Naive thymus-derived CD8-positive, alpha-beta T cell (primary cell): ENCODE measurements around the gene MAML2. TPM values are rescaled to one million over a fixed set of nuclear protein-coding genes. Genes with fewer than 3 reads are reported as not detected.

Source experiments
- ATAC-seq, 2 donors: fragments of 150-1000 bp; cut with Tn5 transposase in 1 of 2; sonication (Bioruptor Pico), chemical (Tn5 transposase) in 1 of 2; 1 replicate in 1 of 2; 2 replicates in 1 of 2; pipeline ENCODE4 v1.10.0; 2021; ENCODE audit warnings: mild to moderate bottlenecking in 2 of 2, moderate library complexity in 2 of 2
- POLR2A ChIA-PET: fragments of 350-600 bp; sonication (Branson Sonifier 250); formaldehyde crosslinking; loops from one replicate; lab custom pipeline; 2021; ENCODE audit warnings: antibody characterized with exemption; lab: Charles Lee
- DNase-seq, 10 donors: peaks; one replicate each; pipeline versions ENCODE4 v3.0.0 to v3.0.0-alpha.2; 2020 to 2022
- H3K27ac Mint-ChIP-seq, 10 donors: one replicate each; pipeline ENCODE4 v1.8.0; 2020 to 2022; ENCODE audit warnings: mild to moderate bottlenecking in 10 of 10, mixed read lengths in 10 of 10, moderate library complexity in 4 of 10, inconsistent platforms in 1 of 10
- H3K27me3 Mint-ChIP-seq, 5 donors: one replicate each; pipeline ENCODE4 v1.8.0; 2021 to 2022; ENCODE audit warnings: mixed read lengths in 5 of 5
- H3K36me3 Mint-ChIP-seq, 3 donors: one replicate each; pipeline ENCODE4 v1.8.0; 2020 to 2022; ENCODE audit warnings: mixed read lengths in 3 of 3, mild to moderate bottlenecking in 2 of 3, inconsistent platforms in 1 of 3
- H3K4me1 Mint-ChIP-seq, 4 donors: one replicate each; pipeline ENCODE4 v1.8.0; 2021 to 2022; ENCODE audit warnings: mixed read lengths in 4 of 4
- H3K4me3 Mint-ChIP-seq, 10 donors: one replicate each; pipeline ENCODE4 v1.8.0; 2020 to 2022; ENCODE audit warnings: mild to moderate bottlenecking in 10 of 10, mixed read lengths in 10 of 10, moderate library complexity in 6 of 10, inconsistent platforms in 1 of 10
- H3K9me3 Mint-ChIP-seq, 9 donors: one replicate each; pipeline ENCODE4 v1.8.0; 2020 to 2022; ENCODE audit warnings: mixed read lengths in 9 of 9, mild to moderate bottlenecking in 3 of 9, inconsistent platforms in 1 of 9, moderate library complexity in 1 of 9
- polyA plus RNA-seq, 3 donors: library from polyadenylated mRNA; unstranded; fragments of 300-500 nt; fragmentation: Illumina TruSeq; gene quantifications; one replicate each; pipeline ENCODE4 v1.2.3, GENCODE V29; 2021
- total RNA-seq, 8 experiments: library from RNA in 2 of 8; stranded (reverse) in 2 of 8; gene quantifications; one replicate each; pipeline ENCODE4 v1.2.3 and lab custom pipeline; 2021 to 2026

The MAML2 gene
- total and polyA plus RNA-seq, 5 experiments from 2014 or later = 6.6 to 68.5 (median 33.0) TPM

GRCh38 chr11:96146765-96147164 lies 196.2 kb downstream of the MAML2 start:
- ATAC-seq (no peak), DNase-seq (no peak)
- POLR2A ChIA-PET = interaction anchor here (0.7 to 1.3 kb wide), 2 partner anchors 9 to 34 kb away, joined by 3 read pairs; no protein-coding TSS in a partner anchor
- Mint-ChIP-seq H3K9me3 (no peaks in the 10 kb centered on the region), H3K4me3 (no peak overlapping the region), H3K4me1 (peaks cover 17 to 55% (median 36%) of the 10 kb centered on the region in 4 donors), H3K27me3 (no peaks in the 10 kb centered on the region), H3K27ac (peak overlapping the region in 5 of 10 donors; percentile 16 to 52 (median 18)), H3K36me3 (peaks cover 0 to 30% (median 9%) of the 10 kb centered on the region in 3 donors)

- Mint-ChIP-seq H3K4me3 (no peak overlapping the region), H3K4me1 (peaks cover 29 to 71% (median 50%) of the 10 kb centered on the region in 4 donors), H3K36me3 (peaks cover 0 to 30% (median 14%) of the 10 kb centered on the region in 3 donors), H3K9me3 (no peaks in the 10 kb centered on the region), H3K27ac (peak overlapping the region in 6 of 10 donors; percentile 6 to 71 (median 27)), H3K27me3 (no peaks in the 10 kb centered on the region)
- POLR2A ChIA-PET = interaction anchor here (0.9 kb wide), 1 partner anchor 11 kb away, joined by 3 read pairs; no protein-coding TSS in a partner anchor
- no peak for ATAC-seq
- no peak for DNase-seq
These were observed 197.8 kb downstream of the MAML2 start for GRCh38 chr11:96145163-96145585.

- Mint-ChIP-seq H3K9me3 (no peaks in the 10 kb centered on the region), H3K36me3 (peaks cover 0 to 31% (median 20%) of the 10 kb centered on the region in 3 donors), H3K4me3 (no peak overlapping the region), H3K4me1 (peaks cover 32 to 77% (median 56%) of the 10 kb centered on the region in 4 donors), H3K27ac (peak overlapping the region in 5 of 10 donors; percentile 13 to 50 (median 32)), H3K27me3 (no peaks in the 10 kb centered on the region)
- no peak for ATAC-seq
- DNase-seq = no peak
- POLR2A ChIA-PET = interaction anchor here (0.9 kb wide), 1 partner anchor 11 kb away, joined by 3 read pairs; no protein-coding TSS in a partner anchor
These were observed 198.4 kb downstream of the MAML2 start for GRCh38 chr11:96144553-96144952.

GRCh38 chr11:96143041-96143521 lies 199.9 kb downstream of the MAML2 start:
- H3K27ac Mint-ChIP-seq = peak overlapping the region in 2 of 10 donors; percentile 3 to 32
- H3K4me1 Mint-ChIP-seq = peaks cover 35 to 75% (median 58%) of the 10 kb centered on the region in 4 donors
- H3K36me3 Mint-ChIP-seq = peaks cover 0 to 29% (median 22%) of the 10 kb centered on the region in 3 donors
- no peaks in the 10 kb centered on the region for H3K9me3 Mint-ChIP-seq
- no peak for ATAC-seq
- H3K4me3 Mint-ChIP-seq = no peak overlapping the region
- DNase-seq = no peak
- POLR2A ChIA-PET = interaction anchor here (1.5 kb wide), 1 partner anchor 13 kb away, joined by 4 read pairs; no protein-coding TSS in a partner anchor
- H3K27me3 Mint-ChIP-seq = no peaks in the 10 kb centered on the region

GRCh38 chr11:96141626-96142025 lies 201.4 kb downstream of the MAML2 start:
- peak overlapping the region; percentile 22 to 86 (median 56) for H3K27ac Mint-ChIP-seq
- POLR2A ChIA-PET = no interaction called here
- H3K9me3 Mint-ChIP-seq = no peaks in the 10 kb centered on the region
- H3K4me3 Mint-ChIP-seq = peak overlapping the region in 1 of 10 donors; percentile 12
- no peaks in the 10 kb centered on the region for H3K27me3 Mint-ChIP-seq
- DNase-seq = no peak
- ATAC-seq = no peak
- H3K36me3 Mint-ChIP-seq = peaks cover 0 to 26% (median 19%) of the 10 kb centered on the region in 3 donors
- peaks cover 40 to 78% (median 63%) of the 10 kb centered on the region in 4 donors for H3K4me1 Mint-ChIP-seq

- Mint-ChIP-seq H3K4me3 (peak overlapping the region in 8 of 10 donors; percentile 15 to 69 (median 38)), H3K27me3 (no peaks in the 10 kb centered on the region), H3K27ac (peak overlapping the region; percentile 8 to 88 (median 76)), H3K36me3 (peaks cover 0 to 27% (median 26%) of the 10 kb centered on the region in 3 donors), H3K9me3 (peaks cover 0 to 4% (median 0%) of the 10 kb centered on the region in 9 donors), H3K4me1 (peaks cover 41 to 83% (median 73%) of the 10 kb centered on the region in 4 donors)
- DNase-seq (no peak), ATAC-seq (peak; percentile 14 to 39)
- POLR2A ChIA-PET = interaction anchor here (1.2 kb wide), 1 partner anchor 16 kb away, joined by 3 read pairs; no protein-coding TSS in a partner anchor
These were observed 203.3 kb downstream of the MAML2 start for GRCh38 chr11:96139691-96140090.

GRCh38 chr11:96137373-96137772 lies 205.6 kb downstream of the MAML2 start:
- peak overlapping the region; percentile 29 to 90 (median 82) for H3K27ac Mint-ChIP-seq
- POLR2A ChIA-PET = interaction anchor here (0.7 to 1.1 kb wide), 2 partner anchors 11 to 84 kb away, joined by 3 to 4 read pairs; no protein-coding TSS in a partner anchor

GRCh38 chr11:96136613-96137298 lies 206.2 kb downstream of the MAML2 start:
- Mint-ChIP-seq H3K27ac (peak overlapping the region; percentile 56 to 90 (median 82)), H3K9me3 (peaks cover 0 to 4% (median 0%) of the 10 kb centered on the region in 9 donors), H3K36me3 (peaks cover 0 to 25% (median 14%) of the 10 kb centered on the region in 3 donors), H3K27me3 (no peaks in the 10 kb centered on the region), H3K4me1 (peaks cover 38 to 80% (median 71%) of the 10 kb centered on the region in 4 donors), H3K4me3 (peak overlapping the region in 9 of 10 donors; percentile 43 to 78 (median 59))
- DNase-seq = no peak
- peak; percentile 11 to 51 for ATAC-seq
- POLR2A ChIA-PET = interaction anchor here (0.7 to 1.1 kb wide), 2 partner anchors 12 to 85 kb away, joined by 3 to 4 read pairs; no protein-coding TSS in a partner anchor

More at GRCh38 chr11:96137373-96137772, 205.6 kb downstream of the MAML2 start:
- Mint-ChIP-seq H3K4me3 (peak overlapping the region in 8 of 10 donors; percentile 26 to 78 (median 62)), H3K36me3 (peaks cover 0 to 25% (median 10%) of the 10 kb centered on the region in 3 donors), H3K27me3 (no peaks in the 10 kb centered on the region), H3K4me1 (peaks cover 39 to 77% (median 73%) of the 10 kb centered on the region in 4 donors), H3K9me3 (peaks cover 0 to 4% (median 0%) of the 10 kb centered on the region in 9 donors)
- no peak for ATAC-seq
- DNase-seq = no peak

GRCh38 chr11:96134602-96135001 lies 208.4 kb downstream of the MAML2 start:
- H3K27ac Mint-ChIP-seq = peak overlapping the region in 8 of 10 donors; percentile 26 to 89 (median 50)

GRCh38 chr11:96132437-96132836 lies 210.6 kb downstream of the MAML2 start:
- peaks cover 0 to 4% (median 0%) of the 10 kb centered on the region in 9 donors for H3K9me3 Mint-ChIP-seq
- no peaks in the 10 kb centered on the region for H3K27me3 Mint-ChIP-seq
- ATAC-seq = no peak
- H3K27ac Mint-ChIP-seq = peak overlapping the region in 3 of 10 donors; percentile 5 to 53 (median 9)
- no peak overlapping the region for H3K4me3 Mint-ChIP-seq
- H3K36me3 Mint-ChIP-seq = peaks cover 0 to 28% (median 25%) of the 10 kb centered on the region in 3 donors
- peaks cover 31 to 73% (median 67%) of the 10 kb centered on the region in 4 donors for H3K4me1 Mint-ChIP-seq
- no peak for DNase-seq
- POLR2A ChIA-PET = interaction anchor here (0.6 kb wide), 1 partner anchor 70 kb away, joined by 5 read pairs; no protein-coding TSS in a partner anchor

More at GRCh38 chr11:96134602-96135001, 208.4 kb downstream of the MAML2 start:
- peaks cover 28 to 73% (median 65%) of the 10 kb centered on the region in 4 donors for H3K4me1 Mint-ChIP-seq
- DNase-seq = no peak
- no peaks in the 10 kb centered on the region for H3K27me3 Mint-ChIP-seq
- ATAC-seq = peak in 1 of 2 donors; percentile 72
- POLR2A ChIA-PET = interaction anchor here (0.6 to 1.1 kb wide), 2 partner anchors 93 to 123 kb away, joined by 3 read pairs; no protein-coding TSS in a partner anchor
- H3K4me3 Mint-ChIP-seq = peak overlapping the region in 1 of 10 donors; percentile 6
- peaks cover 0 to 26% (median 24%) of the 10 kb centered on the region in 3 donors for H3K36me3 Mint-ChIP-seq
- peaks cover 0 to 4% (median 0%) of the 10 kb centered on the region in 9 donors for H3K9me3 Mint-ChIP-seq

GRCh38 chr11:96130061-96130620 lies 212.9 kb downstream of the MAML2 start:
- Mint-ChIP-seq H3K36me3 (peaks cover 0 to 30% (median 29%) of the 10 kb centered on the region in 3 donors), H3K4me1 (peaks cover 38 to 78% (median 67%) of the 10 kb centered on the region in 4 donors), H3K27ac (peak overlapping the region in 7 of 10 donors; percentile 32 to 78 (median 60)), H3K27me3 (no peaks in the 10 kb centered on the region), H3K4me3 (no peak overlapping the region), H3K9me3 (peaks cover 0 to 3% (median 0%) of the 10 kb centered on the region in 9 donors)
- ATAC-seq (peak in 1 of 2 donors; percentile 14), DNase-seq (no peak)
- POLR2A ChIA-PET = no interaction called here

- no peak for ATAC-seq
- peak overlapping the region in 8 of 10 donors; percentile 3 to 78 (median 50) for H3K27ac Mint-ChIP-seq
- no peaks in the 10 kb centered on the region for H3K9me3 Mint-ChIP-seq
- peaks cover 46 to 89% (median 80%) of the 10 kb centered on the region in 4 donors for H3K4me1 Mint-ChIP-seq
- peaks cover 0 to 34% (median 28%) of the 10 kb centered on the region in 3 donors for H3K36me3 Mint-ChIP-seq
- no peak for DNase-seq
- peak overlapping the region in 1 of 10 donors; percentile 48 for H3K4me3 Mint-ChIP-seq
- POLR2A ChIA-PET = no interaction called here
- H3K27me3 Mint-ChIP-seq = no peaks in the 10 kb centered on the region
These were observed 215.4 kb downstream of the MAML2 start for GRCh38 chr11:96127596-96127959.
